Brain microvascular endothelial cell (primary cell): ENCODE data around the gene SUMF2.
A peak's percentile ranks its signal among the peaks of the same experiment; 100 is the strongest.
"Not testable (repeated sequence)": the region's sequence is repeated elsewhere in the genome, so short reads cannot be mapped to it uniquely, and the experiment has no call there.

ENCODE experiments used
- DNase-seq: peaks from one replicate; pipeline ENCODE4 v3.0.0-alpha.2; 2020
- H3K27ac ChIP-seq: fragments of 250-450 bp; sonication (Bioruptor Pico); 2 replicates; pipeline ENCODE4 v1.5.1; 2020; ENCODE audit warnings: mild to moderate bottlenecking, moderate library complexity
- H3K27me3 ChIP-seq: fragments of 250-450 bp; sonication (Bioruptor Pico); replicated peaks from 2 replicates; pipeline ENCODE4 v1.5.1; 2020; ENCODE audit warnings: mild to moderate bottlenecking
- H3K36me3 ChIP-seq: fragments of 250-450 bp; sonication (Bioruptor Pico); replicated peaks from 2 replicates; pipeline ENCODE4 v1.5.1; 2020; ENCODE audit warnings: mild to moderate bottlenecking
- H3K4me3 ChIP-seq: 2 replicates; pipeline ENCODE4 v1.5.1; 2011; ENCODE audit warnings: low read depth, mild to moderate bottlenecking, control low read depth, low read length, moderate library complexity
- CTCF ChIP-seq: IDR thresholded peaks from 2 replicates; pipeline ENCODE4 v1.5.1; 2011; ENCODE audit warnings: low read depth, mild to moderate bottlenecking, moderate library complexity, low read length, control low read depth, inconsistent platforms; ENCODE audit errors: missing control alignments
- in situ Hi-C: cut with HindIII; loops from 2 replicates; pipeline ENCODE4 v1.10.0; 2017; ENCODE audit warnings: low sequenced_read_pairs, low pct_ligation_motif_present

The SUMF2 gene

DNA sequence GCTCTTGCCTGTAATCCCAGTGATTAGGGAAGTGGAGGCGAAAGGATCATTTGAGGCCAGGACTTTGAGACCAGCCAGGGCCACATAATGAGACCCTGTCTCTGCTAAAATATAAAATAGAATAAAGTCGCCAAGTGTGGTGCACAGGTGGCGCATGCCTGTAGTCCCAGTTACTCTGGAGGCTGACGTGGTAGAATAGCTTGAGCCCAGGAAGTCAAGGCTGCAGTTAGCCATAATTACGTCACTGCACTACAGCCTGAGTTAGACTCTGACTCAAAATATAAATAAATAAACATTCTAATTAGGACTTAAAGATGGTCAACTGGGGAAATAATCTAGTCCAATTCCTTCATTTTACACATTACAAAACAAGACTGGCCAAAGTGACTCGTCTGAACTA is 41.4 kb downstream of the SUMF2 start:
- peak; percentile 77 for DNase-seq
- TF ChIP-seq CTCF = peak; percentile 4
- Histone ChIP-seq H3K36me3 (peaks cover 36% of the 10 kb centered on the region), H3K27ac (peak overlapping the region; percentile 85), H3K27me3 (no peaks in the 10 kb centered on the region), H3K4me3 (peak overlapping the region; percentile 78)
- in situ Hi-C loops = no loop called here

DNA sequence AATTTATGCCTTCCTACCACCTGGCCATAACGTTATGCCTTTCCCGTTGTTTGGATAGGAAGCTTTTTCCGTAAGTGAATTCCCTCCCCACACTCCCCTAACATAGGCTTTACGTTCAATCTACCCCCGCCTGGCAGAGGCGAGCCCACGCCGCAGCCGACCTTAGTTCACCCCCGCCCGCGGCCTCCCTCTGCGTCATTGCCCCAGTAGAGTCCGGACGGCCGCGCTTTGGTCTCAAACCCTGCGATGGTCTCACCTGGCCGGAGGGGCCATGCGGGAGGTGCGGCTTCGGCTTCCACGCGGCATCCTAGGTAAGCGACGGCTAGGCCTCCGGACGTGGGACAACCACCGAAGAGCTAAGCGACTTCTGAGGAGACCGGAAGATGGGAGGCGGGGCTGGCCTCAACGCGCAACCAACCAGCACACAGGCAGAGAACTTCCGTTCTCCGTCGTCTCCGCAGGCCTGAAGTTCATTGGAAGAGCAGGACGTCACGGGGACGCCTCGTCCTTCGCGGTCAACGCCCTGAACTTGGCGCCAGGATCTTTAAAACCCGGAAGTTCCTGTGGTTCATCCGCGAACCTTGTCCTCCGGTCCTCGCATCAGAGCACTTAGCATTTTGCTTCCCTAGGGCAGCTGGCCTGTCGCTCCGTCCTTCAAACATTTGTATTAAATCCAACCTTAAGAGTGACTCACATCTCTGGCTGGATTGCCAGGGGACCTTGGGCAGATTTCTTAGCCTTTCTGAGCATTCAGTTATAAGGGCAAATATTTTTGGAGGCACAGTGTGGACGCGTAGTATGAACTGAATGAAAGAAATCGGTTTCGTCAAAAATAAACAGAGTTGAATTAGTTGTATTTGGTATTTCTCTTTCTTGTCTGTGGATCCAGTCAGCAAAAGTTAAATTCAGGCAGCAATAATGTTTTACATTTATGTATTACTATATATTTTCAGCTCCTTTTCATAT is 42.3 kb downstream of the SUMF2 start, which contains the start of gene CHCHD2:
TSS of gene CHCHD2 (minus strand) at position 369 of the 966 bp plus-strand sequence. CDS start at position 306, 63 bp downstream.
- peak within 1 kb of the TSS; percentile 78 for H3K4me3 ChIP-seq

DNA sequence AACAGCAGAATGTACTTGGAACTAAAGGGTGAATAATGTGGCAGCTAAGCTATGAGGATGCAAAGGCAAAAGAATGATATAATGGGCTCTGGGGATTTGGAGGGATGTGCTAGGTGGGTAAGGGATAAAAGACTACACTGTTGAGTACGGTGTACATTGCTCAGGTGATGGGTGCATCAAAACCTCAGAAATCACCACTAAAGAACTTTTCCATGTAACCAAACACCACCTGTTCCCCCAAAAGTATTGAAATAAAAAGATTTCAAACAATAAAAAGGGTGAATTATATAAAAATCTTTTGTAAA is 43.8 kb downstream of the SUMF2 start:
- TF ChIP-seq CTCF = no peak
- in situ Hi-C loops = no loop called here
- peaks cover 13% of the 10 kb centered on the region for H3K36me3 ChIP-seq
- DNase-seq = no peak
- H3K4me3 ChIP-seq = no peak overlapping the region
- H3K27me3 ChIP-seq = no peaks in the 10 kb centered on the region
- no peak overlapping the region for H3K27ac ChIP-seq

More for the DNA sequence above, 42.3 kb downstream of the SUMF2 start, which contains the start of gene CHCHD2:
- no peak for TF ChIP-seq CTCF
- peaks cover 27% of the 10 kb centered on the region for H3K36me3 ChIP-seq
- peak within 1 kb of the TSS; percentile 85 for H3K27ac ChIP-seq
- in situ Hi-C loops = no loop called here
- H3K27me3 ChIP-seq = no peaks in the 10 kb centered on the region
- DNase-seq = peak; percentile 98

DNA sequence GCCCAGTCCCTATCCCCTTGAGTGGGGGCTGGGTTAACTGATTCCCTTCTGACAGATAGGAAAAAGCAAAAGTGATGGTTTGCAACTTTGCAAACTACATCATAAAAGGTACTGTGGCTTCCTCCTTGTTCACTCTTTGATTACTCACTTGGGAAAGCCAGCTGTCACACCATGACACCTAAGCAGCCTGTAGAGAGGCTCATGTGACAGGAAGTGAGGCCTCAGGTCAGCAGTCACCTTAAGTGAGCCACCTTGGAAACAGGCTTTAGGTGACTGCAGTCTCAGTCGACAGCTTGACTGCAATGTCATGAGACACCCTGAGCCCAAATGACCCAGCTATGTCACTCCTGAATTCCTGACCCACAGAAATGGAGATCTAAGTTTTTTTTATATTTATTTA is 46.5 kb downstream of the SUMF2 start:
- DNase-seq = no peak
- in situ Hi-C loops = no loop called here
- H3K27ac ChIP-seq = no peak overlapping the region
- TF ChIP-seq CTCF = no peak
- no peak overlapping the region for H3K4me3 ChIP-seq
- H3K36me3 ChIP-seq = no peaks in the 10 kb centered on the region
- peaks cover under 1% of the 10 kb centered on the region for H3K27me3 ChIP-seq

GRCh38 chr7:56112244-56112643 is 48.2 kb downstream of the SUMF2 start:
- H3K27me3 ChIP-seq, H3K36me3 ChIP-seq, DNase-seq, H3K27ac ChIP-seq, H3K4me3 ChIP-seq, in situ Hi-C loops: not testable (repeated sequence)

DNA sequence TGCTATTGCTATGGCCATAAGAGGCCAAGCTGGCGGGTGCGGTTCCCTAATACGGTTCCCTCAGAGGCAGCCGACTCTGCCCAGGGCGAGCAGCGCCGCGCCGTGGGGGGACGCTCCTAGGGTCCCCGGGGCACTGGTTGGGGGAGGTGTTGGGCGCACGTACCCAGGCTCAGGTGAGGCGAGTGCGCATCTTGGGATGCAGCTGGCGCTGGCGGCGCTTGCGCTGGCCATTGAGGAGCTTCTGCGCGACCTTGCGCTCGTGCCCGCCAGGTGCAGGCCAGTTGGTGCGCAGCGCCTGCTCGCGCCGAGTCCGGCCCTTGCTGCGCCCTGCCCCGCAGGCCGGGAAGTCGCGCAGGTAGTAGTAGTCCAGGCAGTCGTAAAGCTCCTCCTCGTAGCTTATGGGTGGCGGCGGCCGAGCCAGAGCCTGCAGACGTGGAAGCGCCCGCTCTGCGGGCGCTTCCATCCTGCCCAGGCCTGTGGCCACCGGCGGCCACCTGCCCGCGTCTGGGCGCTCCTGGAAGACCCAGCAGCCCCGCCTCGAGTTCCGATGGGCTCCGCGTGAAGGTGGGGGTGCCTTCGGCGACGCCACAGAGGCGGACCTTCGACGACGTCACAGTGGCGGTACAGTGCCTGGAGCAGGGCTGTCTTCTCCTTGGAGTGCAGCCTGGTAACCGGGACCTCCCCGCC is 51.9 kb downstream of the SUMF2 start, which contains the start of gene NUPR2:
TSS of gene NUPR2 (minus strand) at position 566 of the 687 bp plus-strand sequence. CDS start at position 463, 103 bp downstream.
- DNase-seq = no peak
- no peak for TF ChIP-seq CTCF
- Histone ChIP-seq H3K27ac (no peak within 1 kb of the TSS), H3K4me3 (no peak within 1 kb of the TSS), H3K36me3 (no peaks in the 10 kb centered on the region), H3K27me3 (peaks cover 6% of the 10 kb centered on the region)
- in situ Hi-C loops = no loop called here
